GM18519 (cell line): ENCODE results near the gene ERGIC1.
"Not testable (repeated sequence)": the region's sequence is repeated elsewhere in the genome, so short reads cannot be mapped to it uniquely, and the experiment has no call there.

Experiments
- ATAC-seq: cut with Tn5 transposase; IDR thresholded peaks from one replicate; pipeline ENCODE4 v1.9.1; 2021; ENCODE audit warnings: mild to moderate bottlenecking, moderate library complexity; ENCODE audit not compliant: unreplicated experiment, low FRiP score

The ERGIC1 gene

GRCh38 chr5:172833686-172834414 lies at the start of gene ERGIC1:
Gene ERGIC1 (plus strand): TSS chr5:172834251. CDS start chr5:172834414, 163 bp downstream.
- ATAC-seq = peak; percentile 52

GRCh38 chr5:172785429-172786088 lies 48.5 kb upstream of the ERGIC1 start:
- no peak for ATAC-seq

GRCh38 chr5:172786736-172787462 lies 47.2 kb upstream of the ERGIC1 start:
- no peak for ATAC-seq

GRCh38 chr5:172787538-172787937 lies 46.5 kb upstream of the ERGIC1 start:
- not testable (repeated sequence) for ATAC-seq

- no peak for ATAC-seq
Measured at GRCh38 chr5:172788771-172789686, 45.0 kb upstream of the ERGIC1 start.

- no peak for ATAC-seq
Measured at GRCh38 chr5:172789687-172790495, 44.2 kb upstream of the ERGIC1 start.

GRCh38 chr5:172790496-172790889 lies 43.6 kb upstream of the ERGIC1 start:
- no peak for ATAC-seq

GRCh38 chr5:172791286-172791685 lies 42.8 kb upstream of the ERGIC1 start:
- ATAC-seq = no peak

GRCh38 chr5:172791726-172792445 lies 42.2 kb upstream of the ERGIC1 start:
- no peak for ATAC-seq

GRCh38 chr5:172792701-172793570 lies 41.1 kb upstream of the ERGIC1 start:
- ATAC-seq = no peak

GRCh38 chr5:172793577-172794488 lies 40.2 kb upstream of the ERGIC1 start:
- ATAC-seq = no peak

- no peak for ATAC-seq
Measured at GRCh38 chr5:172795318-172795977, 38.6 kb upstream of the ERGIC1 start.

- ATAC-seq = no peak
Measured at GRCh38 chr5:172796306-172796705, 37.7 kb upstream of the ERGIC1 start.

- ATAC-seq = no peak
Measured at GRCh38 chr5:172797771-172798191, 36.3 kb upstream of the ERGIC1 start.

GRCh38 chr5:172798422-172799215 lies 35.4 kb upstream of the ERGIC1 start:
- ATAC-seq = no peak

GRCh38 chr5:172799416-172799815 lies 34.6 kb upstream of the ERGIC1 start:
- ATAC-seq = no peak
